ENCODE data around the gene DDX39B.

DDX39B gene

DNA sequence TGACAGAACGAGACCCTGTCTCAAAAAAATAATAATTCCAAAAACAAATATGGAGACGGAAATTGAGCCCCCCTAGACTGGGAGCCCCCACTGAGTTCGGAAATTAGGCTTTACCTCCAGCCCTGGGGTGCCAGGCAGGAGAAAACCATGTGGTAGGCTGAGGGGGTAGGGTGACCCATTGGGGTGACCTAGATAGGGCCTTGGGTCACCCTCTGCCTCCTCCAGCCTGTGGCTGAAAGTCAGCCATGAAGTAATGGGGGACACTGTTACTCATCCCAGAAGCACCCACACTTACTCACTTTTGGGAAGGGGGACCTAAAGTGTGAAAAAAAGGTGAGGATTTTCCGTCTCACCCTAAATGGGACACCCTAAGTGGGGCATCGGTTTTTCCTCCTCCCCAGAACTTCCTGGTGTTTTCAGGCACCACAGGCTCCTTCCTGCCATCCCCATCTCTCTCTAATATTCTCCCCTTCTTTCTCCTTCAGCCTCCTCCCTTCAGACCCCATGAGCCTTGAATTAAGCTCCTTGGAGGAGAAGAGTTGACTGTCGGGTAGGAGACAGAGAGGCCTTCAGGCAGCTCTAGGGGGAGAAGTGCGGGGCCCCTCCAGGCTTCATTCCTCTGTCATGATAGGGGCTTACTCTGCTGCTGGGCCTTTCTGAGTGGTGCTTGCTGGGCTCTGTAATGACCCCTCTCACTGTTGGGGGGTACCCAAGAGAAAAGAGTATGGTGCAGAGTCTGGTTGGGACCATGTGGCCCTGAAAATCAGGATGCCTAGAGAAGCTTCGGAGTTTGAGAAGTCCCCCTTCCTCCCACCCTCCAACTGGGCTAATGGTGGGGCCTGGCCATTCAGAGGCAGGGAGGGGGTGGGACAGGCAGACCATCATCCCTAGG lies 38.0 kb upstream of the DDX39B start:
- FAIRE-seq (no peak), DNase-seq (ENCODE audit: insufficient read length, low spot score) (no peak)
- no peak for TF ChIP-seq POLR2A (IDR thresholded peaks at IDR 0.05; ENCODE audit: low read depth, low read length)

GRCh38 chr6:31579119-31579505 lies 37.3 kb upstream of the DDX39B start:
- FAIRE-seq: no peak
- TF ChIP-seq POLR2A (IDR thresholded peaks at IDR 0.05; ENCODE audit: low read depth, low read length): no peak
- no peak for DNase-seq (ENCODE audit: insufficient read length, low spot score)

DNA sequence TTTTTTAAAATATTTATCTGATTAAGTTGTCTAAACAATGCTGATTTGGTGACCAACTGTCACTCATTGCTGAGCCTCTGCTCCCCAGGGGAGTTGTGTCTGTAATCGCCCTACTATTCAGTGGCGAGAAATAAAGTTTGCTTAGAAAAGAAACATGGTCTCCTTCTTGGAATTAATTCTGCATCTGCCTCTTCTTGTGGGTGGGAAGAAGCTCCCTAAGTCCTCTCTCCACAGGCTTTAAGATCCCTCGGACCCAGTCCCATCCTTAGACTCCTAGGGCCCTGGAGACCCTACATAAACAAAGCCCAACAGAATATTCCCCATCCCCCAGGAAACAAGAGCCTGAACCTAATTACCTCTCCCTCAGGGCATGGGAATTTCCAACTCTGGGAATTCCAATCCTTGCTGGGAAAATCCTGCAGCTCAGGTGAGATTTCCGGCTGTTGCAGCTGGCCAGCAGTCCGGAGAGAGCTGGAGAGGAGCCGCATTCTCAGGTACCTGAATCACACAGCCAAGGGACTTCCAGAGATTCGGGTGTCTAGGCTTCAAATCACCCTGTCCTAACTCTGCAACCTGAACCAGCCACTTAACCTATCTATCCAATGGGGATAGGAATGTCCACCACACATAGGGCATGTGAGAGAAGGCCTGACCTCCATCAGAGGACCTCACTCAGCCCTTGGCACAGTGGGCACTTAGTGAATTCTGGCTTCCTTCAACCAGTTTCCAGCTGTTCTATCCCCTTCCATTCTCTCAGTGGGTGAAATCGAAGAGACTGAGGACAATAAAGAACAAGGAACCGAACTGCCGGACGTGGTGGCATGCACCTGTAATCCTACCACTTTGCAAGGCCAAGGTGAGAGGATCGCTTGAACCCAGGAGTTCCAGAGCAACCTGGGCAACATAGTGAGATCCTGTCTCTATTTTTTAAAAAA lies 36.6 kb upstream of the DDX39B start:
- no peak for TF ChIP-seq POLR2A (IDR thresholded peaks at IDR 0.05; ENCODE audit: low read depth, low read length)
- DNase-seq (ENCODE audit: insufficient read length, low spot score) (no peak), FAIRE-seq (no peak)

GRCh38 chr6:31577579-31577966 lies 35.8 kb upstream of the DDX39B start:
- no peak for TF ChIP-seq POLR2A (IDR thresholded peaks at IDR 0.05; ENCODE audit: low read depth, low read length)
- no peak for FAIRE-seq
- no peak for DNase-seq (ENCODE audit: insufficient read length, low spot score)

GRCh38 chr6:31576897-31577578 lies 35.2 kb upstream of the DDX39B start:
- no peak for FAIRE-seq
- no peak for TF ChIP-seq POLR2A (IDR thresholded peaks at IDR 0.05; ENCODE audit: low read depth, low read length)
- no peak for DNase-seq (ENCODE audit: insufficient read length, low spot score)

- TF ChIP-seq POLR2A (IDR thresholded peaks at IDR 0.05; ENCODE audit: low read depth, low read length): no peak
- DNase-seq (ENCODE audit: insufficient read length, low spot score) (no peak), FAIRE-seq (no peak)
Observed at GRCh38 chr6:31575952-31576685, 34.3 kb upstream of the DDX39B start.

DNA sequence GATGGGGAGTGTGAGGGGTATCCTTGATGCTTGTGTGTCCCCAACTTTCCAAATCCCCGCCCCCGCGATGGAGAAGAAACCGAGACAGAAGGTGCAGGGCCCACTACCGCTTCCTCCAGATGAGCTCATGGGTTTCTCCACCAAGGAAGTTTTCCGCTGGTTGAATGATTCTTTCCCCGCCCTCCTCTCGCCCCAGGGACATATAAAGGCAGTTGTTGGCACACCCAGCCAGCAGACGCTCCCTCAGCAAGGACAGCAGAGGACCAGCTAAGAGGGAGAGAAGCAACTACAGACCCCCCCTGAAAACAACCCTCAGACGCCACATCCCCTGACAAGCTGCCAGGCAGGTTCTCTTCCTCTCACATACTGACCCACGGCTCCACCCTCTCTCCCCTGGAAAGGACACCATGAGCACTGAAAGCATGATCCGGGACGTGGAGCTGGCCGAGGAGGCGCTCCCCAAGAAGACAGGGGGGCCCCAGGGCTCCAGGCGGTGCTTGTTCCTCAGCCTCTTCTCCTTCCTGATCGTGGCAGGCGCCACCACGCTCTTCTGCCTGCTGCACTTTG lies 33.6 kb upstream of the DDX39B start, which contains the start of gene TNF:
TSS of gene TNF (plus strand) at position 231 of the 567 bp plus-strand sequence. CDS start at position 408, 177 bp downstream.
- no peak for FAIRE-seq
- no peak for DNase-seq (ENCODE audit: insufficient read length, low spot score)
- no peak for TF ChIP-seq POLR2A (IDR thresholded peaks at IDR 0.05; ENCODE audit: low read depth, low read length)

GRCh38 chr6:31574106-31575061 lies 32.6 kb upstream of the DDX39B start:
- DNase-seq (ENCODE audit: insufficient read length, low spot score) (no peak), FAIRE-seq (no peak)
- no peak for TF ChIP-seq POLR2A (IDR thresholded peaks at IDR 0.05; ENCODE audit: low read depth, low read length)

DNA sequence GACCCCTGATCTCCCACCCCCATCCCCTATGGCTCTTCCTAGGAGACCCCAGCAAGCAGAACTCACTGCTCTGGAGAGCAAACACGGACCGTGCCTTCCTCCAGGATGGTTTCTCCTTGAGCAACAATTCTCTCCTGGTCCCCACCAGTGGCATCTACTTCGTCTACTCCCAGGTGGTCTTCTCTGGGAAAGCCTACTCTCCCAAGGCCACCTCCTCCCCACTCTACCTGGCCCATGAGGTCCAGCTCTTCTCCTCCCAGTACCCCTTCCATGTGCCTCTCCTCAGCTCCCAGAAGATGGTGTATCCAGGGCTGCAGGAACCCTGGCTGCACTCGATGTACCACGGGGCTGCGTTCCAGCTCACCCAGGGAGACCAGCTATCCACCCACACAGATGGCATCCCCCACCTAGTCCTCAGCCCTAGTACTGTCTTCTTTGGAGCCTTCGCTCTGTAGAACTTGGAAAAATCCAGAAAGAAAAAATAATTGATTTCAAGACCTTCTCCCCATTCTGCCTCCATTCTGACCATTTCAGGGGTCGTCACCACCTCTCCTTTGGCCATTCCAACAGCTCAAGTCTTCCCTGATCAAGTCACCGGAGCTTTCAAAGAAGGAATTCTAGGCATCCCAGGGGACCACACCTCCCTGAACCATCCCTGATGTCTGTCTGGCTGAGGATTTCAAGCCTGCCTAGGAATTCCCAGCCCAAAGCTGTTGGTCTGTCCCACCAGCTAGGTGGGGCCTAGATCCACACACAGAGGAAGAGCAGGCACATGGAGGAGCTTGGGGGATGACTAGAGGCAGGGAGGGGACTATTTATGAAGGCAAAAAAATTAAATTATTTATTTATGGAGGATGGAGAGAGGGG lies 31.7 kb upstream of the DDX39B start:
- no peak for TF ChIP-seq POLR2A (IDR thresholded peaks at IDR 0.05; ENCODE audit: low read depth, low read length)
- no peak for FAIRE-seq

GRCh38 chr6:31572041-31572911 lies 30.5 kb upstream of the DDX39B start, which contains the start of gene LTA:
LTA (plus strand) TSS chr6:31572289; CDS start chr6:31572743, 454 bp downstream.
- TF ChIP-seq POLR2A (IDR thresholded peaks at IDR 0.05; ENCODE audit: low read depth, low read length): no peak
- FAIRE-seq (no peak), DNase-seq (ENCODE audit: insufficient read length, low spot score) (no peak)

More for the DNA sequence above, 31.7 kb upstream of the DDX39B start:
- no peak for DNase-seq (ENCODE audit: insufficient read length, low spot score)
